Nephron (organoid): ENCODE data around the gene ZNF462.

Experiments
- H3K27ac Mint-ChIP-seq, 3 experiments: 2 replicates each; pipeline ENCODE4 v1.8.0; 2020; ENCODE audit warnings: mixed read lengths in 3 of 3, mild to moderate bottlenecking in 2 of 3, moderate library complexity in 1 of 3
- H3K27me3 Mint-ChIP-seq: 2 replicates; pipeline ENCODE4 v1.8.0; 2021; ENCODE audit warnings: low read depth, mild to moderate bottlenecking, moderate library complexity, mixed read lengths
- H3K36me3 Mint-ChIP-seq: 2 replicates; pipeline ENCODE4 v1.8.0; 2020; ENCODE audit warnings: low read depth, mixed read lengths
- H3K4me1 Mint-ChIP-seq: 2 replicates; pipeline ENCODE4 v1.8.0; 2020; ENCODE audit warnings: mixed read lengths
- H3K4me3 Mint-ChIP-seq, 3 experiments: 2 replicates each; pipeline ENCODE4 v1.8.0; 2020; ENCODE audit warnings: mild to moderate bottlenecking in 3 of 3, mixed read lengths in 3 of 3, moderate library complexity in 2 of 3
- H3K9me3 Mint-ChIP-seq: 2 replicates; pipeline ENCODE4 v1.8.0; 2020; ENCODE audit warnings: mixed read lengths
- TF ChIP-seq, protein P1 (sequence below), 3 experiments: fragments of 200-600 bp; sonication (generic); IDR thresholded peaks; one replicate each; pipeline ENCODE4 v1.5.0; 2021; ENCODE audit warnings: antibody characterized with exemption in 3 of 3; ENCODE audit not compliant: unreplicated experiment in 3 of 3

ZNF462 gene

DNA sequence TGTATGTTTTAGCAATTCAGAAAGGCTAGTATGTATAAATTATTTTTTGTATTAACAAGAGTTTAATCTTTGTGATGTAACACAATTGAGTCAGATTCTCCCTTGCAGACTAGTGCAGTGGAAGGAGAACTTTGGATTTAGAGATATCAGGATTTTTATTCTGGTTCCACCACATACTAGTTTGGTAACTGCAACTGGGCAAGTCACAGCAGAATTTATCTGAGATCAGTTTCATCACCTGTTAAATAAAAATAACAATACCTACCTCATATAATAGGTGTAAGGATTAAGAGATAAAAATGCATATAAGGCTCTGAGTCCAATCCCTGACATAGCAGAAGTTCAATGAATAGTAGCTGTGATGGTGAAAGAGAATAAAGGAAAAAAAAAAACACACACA, 34.0 kb upstream of the ZNF462 start:
- Mint-ChIP-seq H3K36me3 (no peaks in the 10 kb centered on the region), H3K4me3 (no peak overlapping the region), H3K27ac (no peak overlapping the region), H3K27me3 (no peaks in the 10 kb centered on the region), H3K9me3 (peaks cover 5% of the 10 kb centered on the region), H3K4me1 (peaks cover 9% of the 10 kb centered on the region)
- TF ChIP-seq, protein P1, sequence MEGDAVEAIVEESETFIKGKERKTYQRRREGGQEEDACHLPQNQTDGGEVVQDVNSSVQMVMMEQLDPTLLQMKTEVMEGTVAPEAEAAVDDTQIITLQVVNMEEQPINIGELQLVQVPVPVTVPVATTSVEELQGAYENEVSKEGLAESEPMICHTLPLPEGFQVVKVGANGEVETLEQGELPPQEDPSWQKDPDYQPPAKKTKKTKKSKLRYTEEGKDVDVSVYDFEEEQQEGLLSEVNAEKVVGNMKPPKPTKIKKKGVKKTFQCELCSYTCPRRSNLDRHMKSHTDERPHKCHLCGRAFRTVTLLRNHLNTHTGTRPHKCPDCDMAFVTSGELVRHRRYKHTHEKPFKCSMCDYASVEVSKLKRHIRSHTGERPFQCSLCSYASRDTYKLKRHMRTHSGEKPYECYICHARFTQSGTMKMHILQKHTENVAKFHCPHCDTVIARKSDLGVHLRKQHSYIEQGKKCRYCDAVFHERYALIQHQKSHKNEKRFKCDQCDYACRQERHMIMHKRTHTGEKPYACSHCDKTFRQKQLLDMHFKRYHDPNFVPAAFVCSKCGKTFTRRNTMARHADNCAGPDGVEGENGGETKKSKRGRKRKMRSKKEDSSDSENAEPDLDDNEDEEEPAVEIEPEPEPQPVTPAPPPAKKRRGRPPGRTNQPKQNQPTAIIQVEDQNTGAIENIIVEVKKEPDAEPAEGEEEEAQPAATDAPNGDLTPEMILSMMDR (IDR thresholded peaks at IDR 0.05; ENCODE audit: unreplicated experiment in 3 of 3) = no peak

DNA sequence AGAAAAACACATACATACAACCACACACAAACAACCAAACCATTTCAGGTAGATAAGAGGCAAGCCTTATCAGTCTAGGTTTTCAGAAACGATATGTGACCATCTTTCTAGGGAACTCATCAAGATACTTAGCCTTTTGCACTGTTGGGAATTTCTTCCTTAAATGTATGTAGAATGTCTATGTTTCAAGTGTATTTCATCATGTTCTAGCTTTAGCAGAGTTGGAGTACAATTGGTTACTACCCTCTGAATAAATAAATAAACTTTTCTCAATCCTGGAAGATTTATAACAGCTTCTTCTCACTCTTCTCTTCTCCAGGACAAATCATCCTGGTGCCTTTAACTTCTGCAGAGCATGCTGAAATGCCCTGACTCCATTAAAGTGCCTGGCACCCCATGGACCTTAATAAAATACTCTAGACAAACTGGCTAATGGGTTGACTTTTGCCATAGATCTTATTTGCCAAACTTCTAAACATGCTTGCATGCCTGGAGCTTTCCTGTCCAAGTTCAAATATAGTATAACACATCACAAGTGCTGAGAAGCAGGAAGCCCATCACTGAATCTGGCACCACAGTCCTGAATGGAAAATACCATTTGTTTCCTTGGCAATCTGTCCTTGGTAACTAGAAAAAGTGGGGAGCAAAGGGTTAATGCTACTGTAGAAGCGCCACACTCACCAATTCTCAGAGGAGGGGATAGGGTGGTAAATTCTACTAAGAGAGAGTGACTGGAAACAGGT, 33.1 kb upstream of the ZNF462 start:
- Mint-ChIP-seq H3K27ac (no peak overlapping the region), H3K4me3 (no peak overlapping the region), H3K4me1 (peaks cover 9% of the 10 kb centered on the region), H3K36me3 (no peaks in the 10 kb centered on the region), H3K27me3 (no peaks in the 10 kb centered on the region), H3K9me3 (peaks cover 8% of the 10 kb centered on the region)
- TF ChIP-seq, protein P1 (IDR thresholded peaks at IDR 0.05; ENCODE audit: unreplicated experiment in 3 of 3) = no peak

- Mint-ChIP-seq H3K36me3 (no peaks in the 10 kb centered on the region), H3K27ac (no peak overlapping the region), H3K27me3 (no peaks in the 10 kb centered on the region), H3K9me3 (peaks cover 8% of the 10 kb centered on the region), H3K4me3 (no peak overlapping the region), H3K4me1 (peaks cover 9% of the 10 kb centered on the region)
- TF ChIP-seq, protein P1 (IDR thresholded peaks at IDR 0.05; ENCODE audit: unreplicated experiment in 3 of 3) = no peak
Measured at GRCh38 chr9:106830527-106831150, 32.3 kb upstream of the ZNF462 start.

DNA sequence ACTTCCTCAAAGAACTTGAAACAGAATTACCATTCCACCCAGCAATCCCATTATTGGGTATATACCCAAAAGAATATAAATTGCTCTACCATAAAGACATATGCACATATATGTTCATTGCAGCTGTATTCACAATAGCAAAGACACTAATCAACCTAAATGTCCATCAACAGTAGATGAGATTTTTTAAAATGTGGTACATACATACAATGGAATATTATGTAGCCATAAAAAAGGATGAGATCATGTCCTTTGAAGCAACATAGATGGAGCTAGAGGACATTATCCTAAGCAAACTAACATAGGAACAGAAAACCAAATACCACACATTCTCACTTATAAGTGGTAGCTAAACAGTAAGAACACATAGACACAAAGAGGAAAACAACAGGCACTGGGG, 28.1 kb upstream of the ZNF462 start:
- Mint-ChIP-seq H3K4me1 (peaks cover 9% of the 10 kb centered on the region), H3K9me3 (peaks cover 8% of the 10 kb centered on the region), H3K27ac (no peak overlapping the region), H3K27me3 (no peaks in the 10 kb centered on the region), H3K36me3 (no peaks in the 10 kb centered on the region), H3K4me3 (no peak overlapping the region)
- TF ChIP-seq, protein P1 (IDR thresholded peaks at IDR 0.05; ENCODE audit: unreplicated experiment in 3 of 3) = no peak

- H3K27me3 Mint-ChIP-seq = no peaks in the 10 kb centered on the region
- H3K4me1 Mint-ChIP-seq = peaks cover 7% of the 10 kb centered on the region
- no peaks in the 10 kb centered on the region for H3K36me3 Mint-ChIP-seq
- H3K27ac Mint-ChIP-seq = no peak overlapping the region
- H3K4me3 Mint-ChIP-seq = no peak overlapping the region
- H3K9me3 Mint-ChIP-seq = peaks cover 8% of the 10 kb centered on the region
- TF ChIP-seq, protein P1 (IDR thresholded peaks at IDR 0.05; ENCODE audit: unreplicated experiment in 3 of 3) = no peak
Measured at GRCh38 chr9:106835840-106836239, 27.1 kb upstream of the ZNF462 start.

- H3K4me3 Mint-ChIP-seq = no peak overlapping the region
- TF ChIP-seq, protein P1 (IDR thresholded peaks at IDR 0.05; ENCODE audit: unreplicated experiment in 3 of 3) = no peak
Measured at GRCh38 chr9:106843371-106843770, 19.6 kb upstream of the ZNF462 start.

More at GRCh38 chr9:106843371-106843770, 19.6 kb upstream of the ZNF462 start:
- Mint-ChIP-seq H3K9me3 (no peaks in the 10 kb centered on the region), H3K36me3 (no peaks in the 10 kb centered on the region), H3K4me1 (no peaks in the 10 kb centered on the region), H3K27ac (no peak overlapping the region), H3K27me3 (no peaks in the 10 kb centered on the region)
